Globus pallidus (tissue), 1 donor: ENCODE measurements around the gene PRRC2A.
A peak's percentile ranks its signal among the peaks of the same experiment; 100 is the strongest.

ENCODE experiments used
- DNase-seq: peaks from one replicate; pipeline ENCODE4 v3.0.0-alpha.2; 2015; ENCODE audit warnings: low spot score

The PRRC2A gene

GRCh38 chr6:31666337-31666965, 45.9 kb downstream of the PRRC2A start:
- DNase-seq: no peak

GRCh38 chr6:31669676-31670075, 49.2 kb downstream of the PRRC2A start, which contains the start of gene LY6G5B:
TSS of gene LY6G5B (plus strand) at chr6:31669976. CDS start at chr6:31670951, 975 bp downstream.
- DNase-seq: no peak

- no peak for DNase-seq
Observed at GRCh38 chr6:31676322-31676903, 55.9 kb downstream of the PRRC2A start.

GRCh38 chr6:31676904-31677303, 56.4 kb downstream of the PRRC2A start:
- no peak for DNase-seq

- DNase-seq: no peak
Observed at GRCh38 chr6:31677955-31678354, 57.4 kb downstream of the PRRC2A start.

- peak; percentile 63 for DNase-seq
Observed at GRCh38 chr6:31680226-31681134, 60.0 kb downstream of the PRRC2A start, which contains the start of gene LY6G5C. TSS of gene LY6G5C (minus strand) at chr6:31681067. CDS start at chr6:31680373, 694 bp downstream.

GRCh38 chr6:31681135-31681671, 60.7 kb downstream of the PRRC2A start:
- DNase-seq: no peak

GRCh38 chr6:31683591-31683990, 63.1 kb downstream of the PRRC2A start:
- DNase-seq: no peak

GRCh38 chr6:31686483-31686882, 66.0 kb downstream of the PRRC2A start:
- DNase-seq: no peak

- DNase-seq: no peak
Observed at GRCh38 chr6:31687321-31687720, 66.8 kb downstream of the PRRC2A start.
